ENCODE data around the gene TAF1A.

The TAF1A gene

DNA sequence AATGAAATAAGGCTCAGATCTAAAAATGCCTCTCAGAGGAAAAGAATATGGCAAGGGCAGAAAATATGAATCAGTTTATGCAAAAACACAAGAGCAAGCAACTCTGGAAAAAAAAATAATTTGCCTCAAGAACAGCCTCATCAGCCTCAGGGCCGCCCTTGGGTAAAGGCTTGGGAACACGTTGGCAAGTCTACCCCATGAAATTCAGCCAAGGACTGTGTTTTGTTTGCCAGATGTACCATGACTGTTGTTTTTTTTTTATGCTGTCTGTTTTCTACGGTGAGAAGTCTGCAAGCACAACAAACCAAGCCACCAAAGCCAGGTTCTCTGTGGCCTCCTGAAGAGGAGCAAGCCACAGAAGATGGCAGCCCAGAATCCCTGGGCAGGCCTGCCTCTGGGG is 59.8 kb downstream of the TAF1A start:
- DNase-seq: no peak

DNA sequence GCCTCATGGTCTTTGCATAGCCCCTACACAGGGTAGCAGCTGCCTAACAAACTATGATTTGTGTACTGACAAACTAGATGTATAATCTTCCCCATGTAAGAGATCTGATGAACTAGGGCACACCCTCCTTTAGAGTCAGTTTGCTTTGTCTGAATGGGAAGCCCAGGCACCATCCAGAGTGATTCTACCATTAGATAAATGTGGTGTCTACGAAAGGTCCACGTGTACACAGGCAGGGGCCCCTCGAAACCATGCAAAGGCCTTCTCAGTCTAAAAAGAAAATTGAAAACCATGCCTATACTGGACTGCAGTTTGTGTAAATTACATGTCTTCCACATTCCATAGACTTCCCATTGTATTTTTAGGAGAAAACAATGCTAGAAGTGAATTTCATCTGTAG is 60.6 kb downstream of the TAF1A start:
- DNase-seq: no peak

DNA sequence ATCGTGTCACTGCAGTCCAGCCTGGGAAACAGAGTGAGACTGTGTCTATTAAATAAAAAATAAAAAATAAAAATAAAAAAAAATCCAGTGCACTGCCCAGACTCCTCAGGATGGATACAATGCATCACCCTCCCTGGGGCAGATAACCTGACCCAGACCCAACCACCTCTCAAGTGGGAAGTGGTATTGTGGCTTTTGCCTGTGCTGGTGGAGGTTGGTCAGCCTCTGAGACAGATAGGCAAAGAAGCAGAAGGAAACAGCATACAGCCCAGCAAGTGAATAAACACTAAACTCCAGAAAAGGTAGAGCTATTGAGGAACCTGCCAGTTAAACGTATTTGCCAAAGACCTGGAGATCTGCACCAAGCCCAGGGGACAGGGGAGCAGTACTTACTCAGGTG is 63.8 kb downstream of the TAF1A start:
- no peak for DNase-seq

DNA sequence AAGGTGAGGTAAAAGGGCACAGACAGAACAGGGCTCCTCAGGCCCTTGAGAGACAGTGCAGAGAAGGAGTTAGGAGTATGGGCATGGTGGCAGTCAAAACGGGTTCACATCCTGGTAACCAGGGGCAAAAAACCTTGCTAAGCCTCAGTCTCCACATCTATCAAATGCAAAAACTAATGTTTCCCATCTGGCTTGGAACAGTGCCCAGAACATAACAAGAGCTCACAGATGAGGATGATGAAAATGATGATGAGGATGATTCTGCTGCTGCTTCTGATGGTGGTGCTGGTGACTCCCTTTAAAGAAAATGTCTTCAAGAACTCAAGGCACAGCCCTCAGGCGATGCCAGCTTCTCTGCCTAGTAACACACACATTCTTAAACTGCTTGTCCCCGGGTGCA is 65.9 kb downstream of the TAF1A start:
- no peak for DNase-seq

DNA sequence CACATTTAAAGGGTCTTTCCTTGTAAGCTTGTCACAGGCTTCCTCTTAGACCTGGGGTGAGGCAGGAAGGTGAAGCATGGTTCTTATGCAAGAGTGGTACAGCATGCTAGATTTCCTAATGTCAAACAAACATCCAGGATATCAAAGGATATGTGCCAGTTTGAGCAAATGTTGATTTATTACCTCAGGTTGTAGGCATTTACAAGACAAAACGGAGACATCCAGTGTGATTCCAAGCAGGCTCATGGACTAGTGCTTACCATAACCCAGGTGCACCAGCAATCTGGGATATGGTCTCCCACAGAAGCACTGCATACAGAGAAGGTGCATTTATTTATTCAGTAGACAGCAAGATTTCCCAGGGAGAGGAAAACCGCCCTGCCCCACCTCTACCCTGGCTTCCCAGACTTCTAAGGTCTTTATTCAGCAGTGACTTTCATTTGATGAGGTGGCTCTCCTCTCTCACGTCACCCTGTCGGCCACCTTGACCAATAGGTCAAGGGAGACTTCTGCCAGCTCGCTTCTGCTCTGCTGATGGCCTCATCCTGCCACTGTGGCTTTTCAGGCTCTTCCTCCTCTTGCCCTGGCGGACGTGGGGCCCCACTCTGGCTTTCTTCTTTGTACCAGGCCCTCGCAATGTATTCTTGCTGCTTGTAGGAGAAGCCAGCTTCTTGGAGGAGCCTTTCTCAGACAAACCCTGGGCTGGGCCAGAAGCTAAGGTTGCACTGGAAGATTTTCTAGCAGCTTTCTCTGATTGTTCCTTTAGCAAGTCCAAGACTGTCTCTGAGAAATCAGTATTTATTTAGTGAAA is 67.4 kb downstream of the TAF1A start:
- DNase-seq: no peak

DNA sequence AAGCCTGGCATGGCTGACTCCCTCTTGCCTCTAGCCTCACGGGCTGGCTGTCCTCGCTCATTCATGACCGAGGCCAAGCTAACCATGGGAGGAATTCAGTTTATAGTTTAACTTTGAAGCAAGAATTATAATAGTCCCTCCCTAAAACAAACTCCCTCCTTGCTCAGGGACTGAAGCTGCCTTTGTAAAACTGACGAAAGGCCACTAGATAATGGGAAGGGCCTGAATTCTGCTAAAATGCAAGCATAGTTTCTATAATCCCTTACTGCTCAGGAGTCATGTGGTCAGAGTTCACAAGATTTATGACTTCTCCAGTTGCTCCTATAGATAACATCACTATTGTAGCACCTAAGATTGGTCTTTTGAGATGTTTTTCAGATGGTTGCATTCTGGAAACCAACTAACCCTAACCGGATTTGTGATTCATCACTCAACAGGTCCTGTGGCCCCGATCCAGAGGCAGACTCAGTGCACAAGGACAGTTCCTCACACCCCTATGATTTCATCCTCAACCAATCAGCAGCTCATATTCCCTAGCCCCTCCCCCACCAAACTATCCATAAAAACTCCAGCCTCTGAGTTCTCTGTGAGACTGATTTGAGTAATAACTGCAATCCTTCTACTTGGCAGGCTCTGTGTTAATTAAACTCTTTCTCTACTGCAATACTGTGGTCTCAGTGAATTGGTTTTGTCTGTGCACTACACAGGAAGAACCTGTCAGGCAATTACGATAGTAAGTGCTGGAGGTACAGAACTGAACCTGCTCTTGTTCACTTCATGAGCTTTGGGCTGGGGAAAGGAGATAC is 68.2 kb downstream of the TAF1A start:
- no peak for DNase-seq

Data from activated CD4-positive, alpha-beta T cell treated with anti-CD3 and anti-CD28 coated beads, Interleukin-2, Interleukin-6, amounts not matched to agents 100 ng/mL and 50 ng/mL, durations not matched to agents 16 hours and 8 hours (primary cell).